Osteoblast (primary cell): ENCODE data around the gene CCL4L2. TPM values are rescaled to one million over a fixed set of nuclear protein-coding genes. Genes with fewer than 3 reads are reported as not detected.
"Not testable (repeated sequence)": the region's sequence is repeated elsewhere in the genome, so short reads cannot be mapped to it uniquely, and the experiment has no call there.

Experiments
- DNase-seq: peaks from one replicate; pipeline ENCODE4 v3.0.0; 2011; ENCODE audit warnings: low spot score, mixed read lengths; ENCODE audit not compliant: insufficient read length; ENCODE audit errors: missing footprints
- H2AFZ ChIP-seq: 2 replicates; pipeline ENCODE4 v1.6.0; 2011; ENCODE audit warnings: mild to moderate bottlenecking, low read length
- H3K27ac ChIP-seq: 2 replicates; pipeline ENCODE4 v1.5.1; 2011; ENCODE audit warnings: mild to moderate bottlenecking, low read depth, low read length, moderate library complexity
- H3K27me3 ChIP-seq: 2 replicates; pipeline ENCODE4 v1.6.0; 2012; ENCODE audit warnings: mild to moderate bottlenecking, control low read depth, inconsistent platforms, low read length, moderate library complexity; ENCODE audit not compliant: insufficient read depth
- H3K36me3 ChIP-seq: 2 replicates; pipeline ENCODE4 v1.5.1; 2011; ENCODE audit warnings: mild to moderate bottlenecking, low read length, control low read depth, moderate library complexity; ENCODE audit not compliant: insufficient read depth
- H3K4me1 ChIP-seq: 2 replicates; pipeline ENCODE4 v1.5.1; 2011; ENCODE audit warnings: mild to moderate bottlenecking, low read length, control low read depth, moderate library complexity; ENCODE audit not compliant: insufficient read depth
- H3K4me2 ChIP-seq: 2 replicates; pipeline ENCODE4 v1.6.0; 2011; ENCODE audit warnings: mild to moderate bottlenecking, low read length; ENCODE audit not compliant: insufficient read depth
- H3K4me3 ChIP-seq: fragments of 200-600 bp; sonication (generic); 3 replicates; pipeline ENCODE4 v1.5.1; 2012; ENCODE audit warnings: mild to moderate bottlenecking, low read length, inconsistent platforms; ENCODE audit not compliant: insufficient read depth
- H3K79me2 ChIP-seq: 2 replicates; pipeline ENCODE4 v1.6.0; 2012; ENCODE audit warnings: mild to moderate bottlenecking, low read length, control low read depth, inconsistent platforms; ENCODE audit not compliant: insufficient read depth
- H3K9me3 ChIP-seq: 2 replicates; pipeline ENCODE4 v1.5.1; 2011; ENCODE audit warnings: low read depth, low read length, control low read depth
- H4K20me1 ChIP-seq: 2 replicates; pipeline ENCODE4 v1.6.0; 2012; ENCODE audit warnings: mild to moderate bottlenecking, low read length, control low read depth; ENCODE audit not compliant: insufficient read depth
- total RNA-seq: library from RNA; depleted of rRNA; stranded (reverse); fragments of >200 nt; gene quantifications from 2 replicates; pipeline ENCODE4 v1.2.3, GENCODE V29; 2012
- TF ChIP-seq, protein P1 (sequence below): IDR thresholded peaks from 2 replicates; pipeline ENCODE4 v1.5.1; 2011; ENCODE audit warnings: mild to moderate bottlenecking, low read depth, low read length, moderate library complexity; ENCODE audit errors: extremely low read depth

Gene CCL4L2
- total RNA-seq, 1 donor = not detected

DNA sequence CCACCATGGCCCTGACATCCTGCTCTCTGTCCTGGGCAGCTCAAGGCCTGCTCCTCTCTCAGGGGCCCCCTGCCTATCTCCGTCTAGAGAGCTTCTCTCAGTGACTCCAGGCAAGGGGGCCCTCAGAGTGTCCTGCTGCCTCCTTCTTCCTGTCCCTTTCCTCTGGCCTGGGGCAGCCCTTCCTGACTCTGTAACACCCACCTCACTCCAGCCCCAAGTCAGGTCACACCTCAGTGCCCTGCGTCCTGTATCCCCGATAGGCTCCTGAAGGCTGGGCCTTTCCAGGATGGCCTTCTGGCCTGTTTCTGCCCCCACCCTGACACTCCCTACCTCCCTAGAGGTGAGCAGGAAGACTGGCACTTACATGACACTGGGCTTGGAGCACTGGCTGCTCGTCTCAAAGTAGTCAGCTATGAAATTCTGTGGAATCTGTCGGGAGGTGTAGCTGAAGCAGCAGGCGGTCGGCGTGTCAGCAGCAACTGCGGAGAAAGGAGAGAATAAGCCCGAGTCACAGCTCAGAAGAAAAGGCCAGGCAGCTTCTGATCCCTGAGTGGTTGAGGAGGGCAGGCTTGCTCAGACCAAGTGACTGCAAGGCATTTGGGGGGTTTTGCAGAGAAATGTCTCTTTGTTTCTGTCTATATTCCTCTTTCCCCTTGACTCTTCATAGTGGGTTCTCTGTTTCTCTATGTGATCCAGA, 15.3 kb upstream of the CCL4L2 start:
- no peak for DNase-seq
- H3K4me3 ChIP-seq = no peak overlapping the region

DNA sequence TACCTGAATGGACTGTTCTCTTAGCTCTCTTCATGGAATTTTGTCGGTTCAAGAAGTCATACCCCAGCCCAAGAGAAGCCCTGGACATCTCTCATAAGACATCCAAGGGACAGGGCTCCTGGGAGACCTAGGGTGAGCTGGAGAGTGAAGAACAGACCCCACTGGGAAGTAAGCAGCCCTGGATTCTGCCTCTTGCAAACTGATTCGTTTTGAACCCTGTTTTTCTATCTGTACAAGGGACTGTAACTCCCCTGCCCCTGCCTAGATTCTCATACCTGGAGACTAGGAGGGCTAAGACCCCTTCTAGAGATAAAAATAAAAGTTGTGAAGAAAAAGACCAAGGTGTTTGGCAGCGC, 14.8 kb upstream of the CCL4L2 start:
- Histone ChIP-seq H3K4me2 (no peak overlapping the region), H3K4me3 (no peak overlapping the region), H4K20me1 (no peaks in the 10 kb centered on the region), H3K27ac (no peak overlapping the region), H2AFZ (no peak overlapping the region), H3K9me3 (no peaks in the 10 kb centered on the region), H3K36me3 (no peaks in the 10 kb centered on the region), H3K27me3 (peaks cover 5% of the 10 kb centered on the region), H3K4me1 (peaks cover 10% of the 10 kb centered on the region), H3K79me2 (no peaks in the 10 kb centered on the region)
- TF ChIP-seq, protein P1, sequence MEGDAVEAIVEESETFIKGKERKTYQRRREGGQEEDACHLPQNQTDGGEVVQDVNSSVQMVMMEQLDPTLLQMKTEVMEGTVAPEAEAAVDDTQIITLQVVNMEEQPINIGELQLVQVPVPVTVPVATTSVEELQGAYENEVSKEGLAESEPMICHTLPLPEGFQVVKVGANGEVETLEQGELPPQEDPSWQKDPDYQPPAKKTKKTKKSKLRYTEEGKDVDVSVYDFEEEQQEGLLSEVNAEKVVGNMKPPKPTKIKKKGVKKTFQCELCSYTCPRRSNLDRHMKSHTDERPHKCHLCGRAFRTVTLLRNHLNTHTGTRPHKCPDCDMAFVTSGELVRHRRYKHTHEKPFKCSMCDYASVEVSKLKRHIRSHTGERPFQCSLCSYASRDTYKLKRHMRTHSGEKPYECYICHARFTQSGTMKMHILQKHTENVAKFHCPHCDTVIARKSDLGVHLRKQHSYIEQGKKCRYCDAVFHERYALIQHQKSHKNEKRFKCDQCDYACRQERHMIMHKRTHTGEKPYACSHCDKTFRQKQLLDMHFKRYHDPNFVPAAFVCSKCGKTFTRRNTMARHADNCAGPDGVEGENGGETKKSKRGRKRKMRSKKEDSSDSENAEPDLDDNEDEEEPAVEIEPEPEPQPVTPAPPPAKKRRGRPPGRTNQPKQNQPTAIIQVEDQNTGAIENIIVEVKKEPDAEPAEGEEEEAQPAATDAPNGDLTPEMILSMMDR = no peak
- DNase-seq = no peak

More for the DNA sequence above, 15.3 kb upstream of the CCL4L2 start:
- Histone ChIP-seq H3K4me2 (no peak overlapping the region), H3K79me2 (no peaks in the 10 kb centered on the region), H3K36me3 (no peaks in the 10 kb centered on the region), H3K27ac (no peak overlapping the region), H3K27me3 (peaks cover 5% of the 10 kb centered on the region), H2AFZ (no peak overlapping the region), H3K9me3 (no peaks in the 10 kb centered on the region), H3K4me1 (peaks cover 10% of the 10 kb centered on the region), H4K20me1 (no peaks in the 10 kb centered on the region)
- TF ChIP-seq, protein P1 = no peak

DNA sequence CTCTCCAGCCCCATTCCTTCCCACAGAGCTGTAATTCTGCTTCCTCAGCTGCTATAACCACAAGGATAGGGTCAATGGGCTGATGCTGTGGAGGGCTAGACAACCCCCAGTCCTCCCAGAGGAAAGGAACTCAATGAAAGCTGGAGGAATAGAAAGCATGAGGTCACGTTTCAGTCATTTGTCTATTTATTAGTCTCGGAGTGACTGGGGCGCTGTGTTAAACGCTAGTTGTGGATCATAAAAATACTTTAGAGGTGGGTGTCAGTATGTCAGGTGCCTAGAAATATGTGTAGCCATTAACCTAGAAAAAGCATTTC, 13.5 kb upstream of the CCL4L2 start:
- no peak overlapping the region for H2AFZ ChIP-seq
- no peaks in the 10 kb centered on the region for H4K20me1 ChIP-seq
- no peak overlapping the region for H3K27ac ChIP-seq
- H3K9me3 ChIP-seq = no peaks in the 10 kb centered on the region
- TF ChIP-seq, protein P1 = no peak
- no peak for DNase-seq
- peak overlapping the region; percentile 36 for H3K4me2 ChIP-seq
- H3K4me1 ChIP-seq = peaks cover 5% of the 10 kb centered on the region
- H3K27me3 ChIP-seq = peaks cover 5% of the 10 kb centered on the region
- H3K36me3 ChIP-seq = no peaks in the 10 kb centered on the region
- H3K79me2 ChIP-seq = no peaks in the 10 kb centered on the region
- H3K4me3 ChIP-seq = no peak overlapping the region

DNA sequence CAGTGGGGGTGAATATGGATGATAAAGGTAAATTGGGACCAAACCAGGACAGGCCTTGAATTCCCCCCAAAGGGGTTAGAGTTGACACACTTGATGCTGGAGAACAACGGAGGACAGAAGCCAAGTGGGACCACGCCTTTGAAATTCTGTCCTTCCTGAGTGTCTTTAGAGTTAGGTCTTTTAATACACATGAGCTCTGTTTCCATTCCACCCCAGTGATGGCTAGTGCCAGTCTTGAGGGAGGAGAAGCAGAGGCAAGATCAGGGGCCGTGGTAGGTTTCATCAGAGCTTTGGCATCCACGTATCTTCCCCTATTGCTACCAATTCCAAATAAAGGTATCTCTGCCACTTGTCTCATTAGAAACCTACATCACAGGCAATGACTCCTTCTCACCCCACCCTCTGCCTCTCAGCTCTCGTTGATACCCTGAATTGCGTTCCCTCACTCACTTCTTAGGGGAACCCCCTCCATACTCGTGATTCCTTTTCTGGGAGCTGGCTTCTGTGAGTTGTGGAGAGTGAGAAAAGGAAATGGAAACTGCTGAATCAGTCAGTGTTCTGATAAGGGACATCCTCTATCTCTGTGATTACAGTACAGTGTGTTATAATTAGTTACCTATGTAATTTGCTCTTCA, 11.9 kb upstream of the CCL4L2 start:
- no peak for DNase-seq
- Histone ChIP-seq H3K4me2 (no peak overlapping the region), H3K79me2 (no peaks in the 10 kb centered on the region), H3K4me1 (no peaks in the 10 kb centered on the region), H3K4me3 (no peak overlapping the region), H3K27me3 (peaks cover 5% of the 10 kb centered on the region), H2AFZ (no peak overlapping the region), H3K27ac (no peak overlapping the region), H3K9me3 (no peaks in the 10 kb centered on the region), H4K20me1 (no peaks in the 10 kb centered on the region), H3K36me3 (no peaks in the 10 kb centered on the region)
- TF ChIP-seq, protein P1 = no peak

DNA sequence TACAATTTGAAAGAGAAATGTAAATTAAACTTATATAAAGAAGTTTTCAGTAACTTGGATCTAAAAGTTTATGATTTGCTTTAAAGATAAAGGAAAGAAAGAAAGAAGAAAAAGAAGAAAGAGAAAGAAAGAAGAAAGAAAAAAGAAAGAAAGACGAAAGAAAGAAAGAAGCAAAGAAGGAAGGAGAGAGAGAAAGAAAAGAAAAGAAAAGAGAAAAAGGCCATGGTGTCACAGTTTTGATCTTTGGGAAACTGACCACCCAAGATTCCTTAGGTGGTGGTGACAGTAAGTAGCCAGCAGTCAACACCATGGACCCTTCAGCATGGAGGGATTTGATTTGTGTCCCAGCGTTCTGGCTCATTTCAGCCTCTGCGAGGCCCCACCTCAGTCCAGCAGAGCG, 9.8 kb upstream of the CCL4L2 start:
- H4K20me1 ChIP-seq, H3K36me3 ChIP-seq, H3K27me3 ChIP-seq: not testable (repeated sequence)

DNA sequence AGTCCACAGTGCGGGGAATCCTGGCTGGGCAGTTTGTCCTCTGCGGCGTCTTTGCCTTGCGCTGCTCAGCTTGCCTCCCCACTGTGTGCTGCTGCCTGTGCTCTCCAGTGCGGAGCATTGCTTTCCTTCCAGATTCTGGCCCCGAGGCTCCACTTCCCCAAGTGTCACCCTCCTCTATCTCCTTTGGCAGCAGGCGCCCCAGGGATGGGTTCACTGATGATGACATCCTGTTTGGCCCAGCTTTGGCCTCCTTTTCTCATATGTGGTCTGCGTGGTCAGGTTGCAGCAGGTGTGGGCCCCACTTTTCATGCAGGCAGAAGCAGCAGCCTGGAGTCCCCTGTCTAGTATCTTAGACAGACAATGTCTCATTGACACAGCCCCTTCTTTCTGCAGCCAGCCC, 9.4 kb upstream of the CCL4L2 start:
- not testable (repeated sequence) for H3K4me3 ChIP-seq, DNase-seq, H3K4me1 ChIP-seq, H3K79me2 ChIP-seq, H3K27me3 ChIP-seq, H2AFZ ChIP-seq, H3K9me3 ChIP-seq, H3K27ac ChIP-seq, H3K36me3 ChIP-seq, H4K20me1 ChIP-seq, H3K4me2 ChIP-seq

More for the DNA sequence above, 9.8 kb upstream of the CCL4L2 start:
- not testable (repeated sequence) for H3K27ac ChIP-seq, H3K4me2 ChIP-seq, H3K79me2 ChIP-seq, H3K9me3 ChIP-seq, H2AFZ ChIP-seq, H3K4me3 ChIP-seq, DNase-seq, H3K4me1 ChIP-seq
